ENCODE data around the gene CCDC138.
"Not testable (repeated sequence)": the region's sequence is repeated elsewhere in the genome, so short reads cannot be mapped to it uniquely, and the experiment has no call there.

Gene CCDC138, protein sequence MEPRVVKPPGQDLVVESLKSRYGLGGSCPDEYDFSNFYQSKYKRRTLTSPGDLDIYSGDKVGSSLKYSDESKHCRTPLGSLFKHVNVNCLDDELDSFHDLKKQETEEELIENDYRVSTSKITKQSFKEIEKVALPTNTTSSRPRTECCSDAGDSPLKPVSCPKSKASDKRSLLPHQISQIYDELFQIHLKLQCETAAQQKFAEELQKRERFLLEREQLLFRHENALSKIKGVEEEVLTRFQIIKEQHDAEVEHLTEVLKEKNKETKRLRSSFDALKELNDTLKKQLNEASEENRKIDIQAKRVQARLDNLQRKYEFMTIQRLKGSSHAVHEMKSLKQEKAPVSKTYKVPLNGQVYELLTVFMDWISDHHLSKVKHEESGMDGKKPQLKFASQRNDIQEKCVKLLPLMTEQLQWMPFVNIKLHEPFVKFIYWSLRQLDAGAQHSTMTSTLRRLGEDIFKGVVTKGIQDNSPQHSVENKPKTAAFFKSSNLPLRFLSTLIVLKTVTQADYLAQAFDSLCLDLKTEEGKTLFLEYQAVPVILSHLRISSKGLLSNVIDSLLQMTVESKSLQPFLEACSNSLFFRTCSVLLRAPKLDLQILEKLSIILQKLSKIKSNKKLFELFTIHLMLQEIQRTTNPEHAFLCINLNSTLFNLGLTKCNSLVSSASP

DNA sequence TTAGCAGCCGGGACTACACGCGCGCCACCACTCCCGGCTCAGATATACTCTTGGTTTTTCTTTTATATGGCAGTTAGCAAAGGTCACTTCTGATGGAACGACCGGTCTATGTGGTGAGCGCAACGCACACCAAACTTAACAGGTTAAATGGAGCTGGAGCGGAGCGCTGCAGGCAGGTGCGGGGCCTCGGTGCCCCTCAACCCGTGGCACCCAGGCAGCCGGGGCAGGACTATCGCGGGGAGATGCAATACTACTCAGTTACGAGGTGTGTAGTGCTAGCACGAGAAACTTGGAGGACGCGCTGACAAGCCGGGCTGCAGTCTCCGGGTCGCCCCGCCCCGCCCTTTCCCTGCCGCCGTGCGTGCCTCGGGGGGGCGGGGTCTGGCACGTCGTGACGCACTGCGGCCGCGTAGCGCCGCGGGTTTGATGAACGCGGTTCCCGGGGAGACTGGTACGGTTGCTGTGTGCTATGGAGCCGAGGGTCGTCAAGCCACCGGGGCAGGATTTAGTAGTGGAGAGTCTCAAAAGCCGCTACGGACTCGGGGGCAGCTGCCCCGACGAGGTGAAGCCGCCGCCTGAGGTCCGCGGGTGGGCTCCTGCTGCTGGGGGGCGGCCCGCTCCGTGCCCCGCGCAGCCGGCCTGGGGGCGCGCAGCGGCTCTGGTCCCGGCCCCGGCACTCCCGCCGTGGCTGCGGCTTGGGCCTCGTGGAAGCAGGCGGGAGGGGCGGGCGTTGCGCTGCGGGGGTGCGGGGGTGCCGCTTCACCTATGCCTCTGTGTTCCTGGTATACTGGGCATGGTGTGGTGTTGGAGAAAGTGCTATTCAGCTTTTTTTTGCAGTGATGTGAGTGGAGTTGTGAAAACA, at the start of gene CCDC138:
Gene CCDC138, plus strand, starts transcription at position 418 of the 862 bp plus-strand sequence. Its CDS starts 52 bp downstream, at position 470.
- DNase-seq (ENCODE audit: low spot score), result peak; percentile 85

DNA sequence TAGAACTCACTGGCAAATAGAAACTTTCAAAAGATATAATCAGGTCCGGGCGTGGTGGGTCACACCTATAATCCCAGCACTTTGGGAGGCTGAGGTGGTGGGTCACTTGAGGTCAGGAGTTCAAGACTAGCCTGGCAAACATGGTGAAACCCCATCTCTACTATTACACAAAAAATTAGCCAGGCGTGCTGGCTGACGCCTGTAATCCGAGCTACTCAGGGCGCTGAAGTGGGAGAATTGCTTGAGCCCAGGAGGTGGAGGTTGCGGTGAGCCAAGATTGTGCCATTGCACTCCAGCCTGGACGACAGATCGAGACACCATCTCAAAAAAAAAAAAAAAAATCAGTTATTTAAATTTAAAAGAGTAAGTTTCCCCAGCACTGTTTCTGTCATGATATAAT, 28.6 kb upstream of the CCDC138 start:
- DNase-seq (ENCODE audit: low spot score), result not testable (repeated sequence)

DNA sequence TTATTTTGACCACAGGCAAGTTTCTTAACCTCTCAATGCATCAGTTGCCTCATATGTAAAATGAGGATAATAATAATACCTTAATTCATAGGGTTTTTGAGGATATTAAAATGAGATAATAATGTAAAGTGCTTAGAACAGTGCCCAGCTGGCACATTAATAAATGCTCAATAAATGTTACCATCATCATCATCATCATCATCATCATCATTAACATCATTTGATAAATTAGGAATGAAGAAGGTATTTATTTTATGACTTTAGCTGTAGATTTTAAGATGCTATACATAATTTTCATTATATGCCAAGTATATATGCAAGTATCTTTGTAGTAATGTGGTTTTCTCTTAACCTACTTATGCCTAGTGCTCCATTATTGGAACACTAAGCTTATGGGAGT, 24.0 kb upstream of the CCDC138 start:
- not testable (repeated sequence) for DNase-seq (ENCODE audit: low spot score)

DNA sequence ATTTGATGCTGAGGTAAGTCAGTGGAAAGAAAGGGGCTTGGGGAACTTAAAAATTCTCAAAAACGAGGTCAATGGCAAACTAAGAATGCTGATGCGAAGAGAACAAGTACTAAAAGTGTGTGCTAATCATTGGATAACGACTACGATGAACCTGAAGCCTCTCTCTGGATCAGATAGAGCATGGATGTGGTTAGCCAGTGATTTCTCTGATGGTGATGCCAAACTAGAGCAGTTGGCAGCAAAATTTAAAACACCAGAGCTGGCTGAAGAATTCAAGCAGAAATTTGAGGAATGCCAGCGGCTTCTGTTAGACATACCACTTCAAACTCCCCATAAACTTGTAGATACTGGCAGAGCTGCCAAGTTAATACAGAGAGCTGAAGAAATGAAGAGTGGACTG, 19.9 kb upstream of the CCDC138 start:
- DNase-seq (ENCODE audit: low spot score), result not testable (repeated sequence)

DNA sequence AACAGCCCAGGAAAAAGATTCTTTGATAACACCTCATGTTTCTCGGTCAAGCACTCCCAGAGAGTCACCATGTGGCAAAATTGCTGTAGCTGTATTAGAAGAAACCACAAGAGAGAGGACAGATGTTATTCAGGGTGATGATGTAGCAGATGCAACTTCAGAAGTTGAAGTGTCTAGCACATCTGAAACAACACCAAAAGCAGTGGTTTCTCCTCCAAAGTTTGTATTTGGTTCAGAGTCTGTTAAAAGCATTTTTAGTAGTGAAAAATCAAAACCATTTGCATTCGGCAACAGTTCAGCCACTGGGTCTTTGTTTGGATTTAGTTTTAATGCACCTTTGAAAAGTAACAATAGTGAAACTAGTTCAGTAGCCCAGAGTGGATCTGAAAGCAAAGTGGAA, 18.7 kb upstream of the CCDC138 start:
- not testable (repeated sequence) for DNase-seq (ENCODE audit: low spot score)

DNA sequence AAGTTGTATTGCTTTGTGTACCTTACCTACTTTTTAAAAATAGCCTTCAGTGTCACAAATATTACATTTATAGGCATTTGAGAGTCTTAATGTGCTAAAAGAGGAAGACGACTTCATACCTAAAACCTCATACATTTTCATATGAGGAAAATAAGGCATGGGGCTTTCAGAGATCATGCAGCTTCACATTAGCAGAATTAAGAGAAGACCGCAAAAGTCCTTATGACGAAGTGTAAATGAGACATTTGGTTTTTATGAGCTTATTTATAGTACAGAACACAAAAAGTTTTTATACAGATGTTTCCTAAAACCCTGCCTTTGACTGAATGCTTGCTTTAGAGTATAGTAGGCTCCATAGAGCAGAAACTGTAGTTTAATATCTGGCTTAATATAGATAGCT, 10.1 kb upstream of the CCDC138 start:
- no peak for DNase-seq (ENCODE audit: low spot score)

DNA sequence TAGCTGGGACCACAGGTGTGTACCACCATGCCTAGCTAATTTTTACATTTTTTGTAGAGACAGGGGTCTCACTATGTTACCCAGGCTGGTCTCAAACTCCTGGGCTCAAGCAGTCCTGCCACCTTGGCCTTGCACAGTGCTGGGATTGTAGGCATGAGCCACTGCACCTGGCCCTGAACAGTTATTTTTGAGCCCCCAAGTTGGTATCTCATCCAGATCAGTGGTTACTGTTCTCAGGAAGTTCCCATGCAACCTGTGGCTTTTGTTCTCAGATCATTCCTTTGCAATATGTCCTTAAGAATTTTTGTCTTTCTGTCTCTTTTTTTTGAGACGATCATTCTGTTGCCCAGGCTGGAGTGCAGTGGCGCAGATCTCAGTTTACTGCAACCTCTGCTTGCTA, 7.7 kb upstream of the CCDC138 start:
- DNase-seq (ENCODE audit: low spot score), result no peak

DNA sequence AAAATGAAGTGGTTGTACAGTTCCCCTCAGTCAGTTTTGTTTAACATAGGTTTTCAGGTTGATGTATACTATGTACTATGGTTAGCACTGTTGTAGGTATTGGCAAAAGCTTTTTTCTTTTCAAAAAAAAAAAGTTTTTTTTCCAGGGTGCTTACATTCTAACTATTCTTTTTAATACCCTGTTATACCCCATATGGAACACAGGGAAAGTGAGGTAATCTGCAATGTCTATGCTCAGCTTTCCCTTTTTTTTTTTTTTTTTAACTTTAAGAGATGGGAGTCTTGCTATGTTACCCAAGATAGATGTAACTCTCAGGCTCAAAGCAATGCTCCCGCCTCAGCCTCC, 590 bp upstream of the CCDC138 start:
- DNase-seq (ENCODE audit: low spot score), result no peak

DNA sequence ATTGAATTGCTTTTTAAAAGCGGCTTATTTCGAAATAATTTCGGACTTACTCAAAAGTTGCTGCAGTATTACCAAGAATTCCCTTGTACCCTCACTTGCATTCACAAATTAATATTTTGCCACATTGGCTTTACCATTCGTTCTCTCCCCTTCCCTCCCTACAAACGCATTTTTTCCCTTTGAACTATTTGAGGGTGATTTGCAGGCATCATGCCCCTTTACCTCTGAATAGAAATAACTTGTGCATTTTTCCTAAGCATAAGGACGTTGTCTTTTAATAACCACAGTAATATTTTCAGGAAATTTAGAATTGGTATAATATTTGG, 608 bp downstream of the CCDC138 start:
- no peak for DNase-seq (ENCODE audit: low spot score)

DNA sequence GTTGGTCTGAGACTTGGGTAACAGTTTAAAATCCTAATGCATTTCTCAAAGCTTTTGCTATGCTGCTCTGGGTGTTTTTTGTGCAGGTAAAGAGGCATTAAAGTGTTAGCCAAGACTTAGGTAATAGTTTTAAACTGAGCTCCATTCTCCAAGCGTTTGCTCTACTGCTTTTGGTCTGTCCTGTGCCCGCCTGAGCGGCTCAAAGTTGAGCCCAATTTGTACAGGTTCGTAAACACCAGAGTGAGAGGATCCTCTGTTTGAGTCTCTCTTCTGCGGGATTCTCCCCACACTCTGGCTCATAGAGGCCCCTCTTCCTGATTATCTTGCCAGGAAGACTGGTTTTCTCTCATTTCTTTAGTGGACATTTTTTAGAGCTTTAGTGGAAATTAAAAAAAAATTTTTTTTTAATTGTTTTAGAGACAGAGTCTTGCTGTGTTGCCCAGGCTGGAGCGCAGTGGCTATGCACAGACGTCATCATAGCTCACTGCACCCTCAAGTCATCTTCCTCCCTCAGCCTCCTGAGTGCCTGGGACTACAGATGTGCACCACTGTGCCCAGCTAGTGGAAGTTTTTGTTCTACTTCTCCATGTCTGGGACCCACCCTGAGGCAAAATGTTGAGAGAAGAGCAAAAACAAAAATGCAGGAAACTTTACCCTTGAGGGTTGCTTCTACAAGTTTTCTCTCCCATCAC, 16.6 kb downstream of the CCDC138 start:
- no peak for DNase-seq (ENCODE audit: low spot score)

DNA sequence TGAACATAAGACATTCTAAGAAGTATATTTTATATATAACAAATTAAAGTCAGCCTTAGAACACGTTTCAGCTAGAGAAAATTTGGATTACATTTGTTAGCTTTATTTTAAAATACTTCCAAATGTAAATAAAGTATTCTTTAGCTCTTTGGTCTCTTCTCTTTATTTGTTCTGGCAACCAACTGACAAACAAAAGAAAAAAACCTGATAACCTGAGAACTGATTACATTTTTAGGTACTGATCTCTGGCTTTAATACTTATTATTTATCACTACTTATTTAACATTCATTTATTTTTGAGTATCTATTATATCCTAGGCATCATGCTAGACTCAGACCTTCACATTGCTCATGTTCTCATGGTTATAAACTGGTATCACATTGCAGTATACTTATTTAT, 18.5 kb downstream of the CCDC138 start:
- no peak for DNase-seq (ENCODE audit: low spot score)

DNA sequence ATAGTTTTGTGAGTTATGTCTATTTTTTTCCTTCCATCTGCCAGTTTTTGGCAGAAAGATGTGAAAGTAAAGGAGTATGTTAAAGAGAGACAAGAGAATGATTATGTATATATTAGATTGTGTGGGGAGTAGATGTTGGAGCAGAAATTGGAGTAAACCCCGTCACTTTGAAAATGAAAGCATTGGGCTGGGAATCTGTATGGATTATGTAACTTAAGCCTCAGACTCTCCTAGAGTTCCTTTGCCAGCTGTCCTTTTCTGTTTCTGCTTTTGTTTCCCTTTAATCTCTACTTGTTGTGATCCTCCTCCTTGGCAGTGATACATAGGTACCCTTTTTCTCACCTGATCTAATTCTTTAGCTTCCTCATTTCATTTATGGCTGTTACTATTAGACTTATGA, 19.2 kb downstream of the CCDC138 start:
- no peak for DNase-seq (ENCODE audit: low spot score)

DNA sequence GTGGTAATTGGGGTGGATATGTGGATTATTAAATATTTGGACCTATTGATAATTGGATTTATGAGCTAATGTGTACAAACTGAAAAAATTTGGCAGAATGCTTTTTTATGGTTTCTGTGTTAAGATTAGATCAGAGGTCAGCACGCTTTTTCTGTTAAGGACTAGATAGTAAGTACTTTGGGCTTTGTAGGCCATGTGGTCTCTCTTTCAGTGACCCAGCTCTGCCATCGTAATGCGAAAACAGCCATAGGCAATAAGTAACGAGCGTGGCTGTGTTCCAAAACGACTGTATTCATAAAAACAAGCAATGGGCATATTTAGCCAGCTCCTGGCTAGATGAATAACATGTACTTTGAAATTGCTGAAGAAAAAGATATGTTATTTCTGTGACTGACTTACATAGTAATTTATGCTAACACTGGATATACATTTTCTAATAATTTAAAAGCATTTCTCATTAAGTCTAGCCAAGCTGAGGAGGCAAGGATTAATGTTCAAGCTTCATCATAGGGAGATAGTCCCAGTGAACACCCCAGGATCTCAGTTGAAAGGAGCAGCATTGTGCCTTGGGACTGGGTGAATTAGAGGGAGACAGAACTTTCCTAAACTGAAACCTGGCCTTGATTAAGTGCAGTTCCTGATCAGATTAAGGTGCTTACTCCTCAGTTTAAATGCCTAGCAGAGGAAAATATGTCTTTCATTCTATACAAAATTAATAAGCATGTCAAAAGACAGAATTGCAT, 20.0 kb downstream of the CCDC138 start:
- DNase-seq (ENCODE audit: low spot score), result no peak

DNA sequence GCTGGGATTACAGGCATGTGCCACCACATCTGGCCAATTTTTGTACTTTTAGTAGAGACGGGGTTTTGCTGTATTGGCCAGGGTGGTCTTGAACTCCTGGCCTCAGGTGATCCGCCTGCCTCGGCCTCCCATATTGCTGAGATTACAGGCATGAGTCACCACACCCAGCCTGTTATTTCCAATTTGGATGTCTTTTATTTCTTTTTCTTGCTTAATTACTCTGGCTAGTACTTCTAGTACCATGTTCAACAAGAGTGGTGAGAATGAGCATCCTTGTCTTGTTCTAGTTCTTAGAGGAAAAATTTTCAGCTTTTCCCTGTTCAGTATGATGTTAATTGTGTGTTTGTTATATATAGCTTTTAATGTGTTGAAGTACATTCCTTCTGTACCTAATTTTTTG, 23.4 kb downstream of the CCDC138 start:
- DNase-seq (ENCODE audit: low spot score), result no peak

DNA sequence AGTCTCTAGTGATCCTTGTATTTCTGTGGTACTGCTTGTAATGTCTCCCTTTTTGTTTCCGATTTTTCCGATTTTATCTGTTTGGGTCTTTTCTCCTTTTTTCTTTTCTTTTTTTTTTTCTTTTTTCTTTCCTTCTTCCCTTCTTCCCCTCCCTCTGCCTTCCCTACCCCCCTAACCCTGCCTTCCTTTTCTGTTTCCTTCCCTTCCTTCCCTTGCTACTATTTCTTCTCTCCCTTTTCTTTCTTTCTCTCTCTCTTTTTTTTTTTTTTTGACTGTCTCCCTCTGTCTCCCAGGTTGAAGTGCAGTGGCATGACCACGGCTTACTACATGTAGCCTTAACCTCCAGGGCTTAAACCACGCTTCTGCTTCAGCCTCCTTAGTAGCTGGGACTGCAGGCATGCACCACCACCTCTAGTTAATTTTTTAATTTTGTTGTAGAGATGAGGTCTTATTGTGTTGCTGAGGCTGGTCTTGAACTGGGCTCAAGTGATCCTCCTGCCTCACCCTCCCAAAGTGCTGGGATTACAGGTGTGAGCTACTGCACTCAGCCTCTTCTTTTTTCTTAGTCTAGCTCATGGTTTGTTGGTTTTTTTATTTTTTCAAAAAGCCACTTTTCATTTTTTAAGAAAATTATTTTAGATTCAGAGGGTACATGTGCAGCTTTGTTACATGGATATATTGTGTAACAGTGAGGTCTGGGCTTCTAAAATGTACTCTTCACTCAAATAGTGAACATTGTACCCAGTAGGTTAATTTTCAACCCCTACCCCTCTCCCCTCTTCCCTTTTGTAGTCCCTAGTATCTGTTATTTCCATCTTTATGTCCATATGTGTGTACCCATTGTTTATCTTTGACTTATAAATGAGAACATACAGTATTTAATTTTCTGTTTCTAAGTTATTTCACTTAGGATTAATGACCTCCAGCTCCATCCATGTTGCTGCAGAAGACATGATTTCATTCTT, 24.7 kb downstream of the CCDC138 start:
- no peak for DNase-seq (ENCODE audit: low spot score)

DNA sequence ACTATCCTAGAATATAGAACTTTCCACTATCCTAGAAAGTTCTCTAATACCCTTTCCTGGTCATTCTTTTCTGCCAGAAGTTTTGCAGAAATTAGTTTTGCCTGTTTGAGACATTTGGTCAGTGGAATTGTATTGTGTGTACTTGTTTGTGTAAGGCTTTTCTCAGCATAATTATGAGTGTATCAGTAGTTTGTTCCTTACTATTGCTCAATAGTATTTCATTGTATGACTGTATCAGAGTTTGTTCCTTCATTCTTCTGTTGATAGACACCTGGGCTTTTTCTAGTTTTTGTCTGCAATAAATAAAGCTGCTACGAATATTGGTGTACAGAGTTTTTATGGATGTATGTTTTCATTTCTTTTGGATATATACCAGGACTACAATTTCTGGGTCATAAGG, 27.2 kb downstream of the CCDC138 start:
- DNase-seq (ENCODE audit: low spot score), result no peak

DNA sequence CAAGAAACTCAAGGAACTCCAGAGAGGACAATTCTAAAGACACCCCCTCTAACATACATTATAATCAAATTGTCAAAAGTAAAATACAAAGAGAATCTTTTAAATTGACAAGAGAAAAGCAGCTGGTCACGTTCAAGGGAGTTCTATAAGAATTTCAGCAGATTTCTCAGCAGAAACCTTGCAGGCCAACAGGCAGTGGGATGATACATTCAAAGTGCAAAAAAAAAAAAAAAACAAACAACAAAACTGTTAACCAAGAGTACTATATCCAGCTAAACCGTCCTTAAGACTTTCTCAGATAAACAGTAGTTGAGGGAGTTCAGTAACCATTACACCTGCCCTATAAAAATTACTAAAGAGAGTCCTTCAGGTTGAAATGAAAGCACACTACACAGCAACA, 33.9 kb downstream of the CCDC138 start:
- DNase-seq (ENCODE audit: low spot score), result no peak

DNA sequence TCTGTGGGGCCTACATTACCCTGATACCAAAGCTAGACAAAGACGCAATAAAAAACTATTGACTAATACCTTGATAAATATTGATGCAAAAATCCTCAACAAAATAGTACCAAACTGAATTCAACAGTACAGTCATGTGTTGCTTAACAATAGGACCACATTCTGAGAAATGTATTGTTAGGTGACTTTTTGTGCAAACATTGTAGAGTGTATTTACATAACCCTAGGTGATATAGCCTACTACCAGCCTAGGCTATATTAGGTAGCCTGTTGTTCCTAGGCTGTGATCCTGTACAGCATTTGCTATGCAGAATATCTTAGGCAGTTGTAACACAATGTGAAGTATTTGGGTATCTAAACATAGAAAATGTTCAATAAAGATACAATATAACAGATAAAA, 36.7 kb downstream of the CCDC138 start:
- DNase-seq (ENCODE audit: low spot score), result no peak

DNA sequence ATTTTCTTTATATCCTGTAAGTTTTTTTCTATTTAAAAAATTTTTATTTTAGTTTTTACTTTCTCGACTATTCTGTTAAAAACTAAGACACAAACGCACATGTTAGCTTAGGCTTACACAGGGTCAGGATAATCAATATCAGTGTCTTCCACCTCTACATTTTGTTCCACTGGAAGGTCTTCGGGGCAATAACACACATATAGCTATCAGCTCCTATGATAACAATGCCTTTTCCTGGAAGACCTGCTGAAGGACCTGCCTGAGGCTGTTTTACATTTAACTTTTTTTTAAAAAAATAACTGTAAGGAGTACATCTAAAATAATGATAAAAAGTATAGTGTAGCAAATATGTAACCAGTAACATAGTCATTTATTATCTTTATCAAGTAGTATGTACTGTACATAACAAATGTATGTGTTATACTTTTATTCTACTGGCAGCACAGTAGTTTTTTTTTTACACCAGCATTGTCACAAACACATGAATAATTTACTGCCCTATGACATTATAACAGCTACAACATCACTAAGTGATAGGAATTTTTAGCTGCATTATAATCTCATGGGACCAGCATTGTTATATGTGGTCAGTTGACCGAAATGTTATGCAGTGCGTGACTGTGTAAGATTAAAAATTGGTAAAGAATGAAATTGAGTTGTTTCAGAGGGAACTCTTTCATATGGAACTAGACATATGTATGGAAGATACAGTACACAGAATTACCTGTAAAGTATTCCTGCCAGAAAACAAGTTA, 37.9 kb downstream of the CCDC138 start:
- DNase-seq (ENCODE audit: low spot score), result no peak

DNA sequence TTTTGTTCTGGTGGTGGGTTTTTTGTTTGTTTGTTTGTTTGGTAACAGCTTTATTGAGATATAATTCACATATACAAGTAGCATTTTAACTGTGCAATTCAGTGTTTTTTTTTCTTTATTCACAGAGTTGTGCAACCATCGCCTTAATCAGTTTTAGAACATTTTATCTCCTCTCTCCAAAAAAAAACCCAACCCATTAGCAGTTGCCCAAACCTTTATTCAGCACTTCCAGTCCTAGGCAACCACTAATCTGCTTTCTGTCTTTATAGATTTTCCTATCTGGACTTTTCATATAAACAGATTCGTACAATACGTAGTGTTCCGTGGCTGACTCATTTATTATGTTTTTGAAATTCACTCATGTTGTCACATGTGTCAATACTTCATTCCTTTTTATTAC, 38.7 kb downstream of the CCDC138 start:
- no peak for DNase-seq (ENCODE audit: low spot score)
